GM10248 (cell line): ENCODE data around the gene BLOC1S5.

ENCODE experiments used
- CTCF ChIA-PET: fragments of 300-600 bp; sonication (Branson Sonifier 250); formaldehyde crosslinking; extraction: SDS; loops from one replicate; lab custom pipeline; 2021; ENCODE audit warnings: antibody characterized with exemption; lab: Yijun Ruan, JAX
- POLR2A ChIA-PET: fragments of 350-650 bp; sonication (Branson Sonifier 250); formaldehyde crosslinking; extraction: SDS; loops from one replicate; lab custom pipeline; 2020; ENCODE audit warnings: antibody characterized with exemption; lab: Yijun Ruan, JAX
- DNase-seq: peaks from one replicate; pipeline ENCODE4 v3.0.0; 2012; ENCODE audit errors: extremely low spot score
- TF ChIP-seq, protein P1 (sequence below): IDR thresholded peaks from 2 replicates; pipeline ENCODE4 v1.5.1; 2012; ENCODE audit warnings: mild to moderate bottlenecking, low read depth; ENCODE audit errors: extremely low read depth, missing control alignments, control extremely low read depth

The BLOC1S5 gene

DNA sequence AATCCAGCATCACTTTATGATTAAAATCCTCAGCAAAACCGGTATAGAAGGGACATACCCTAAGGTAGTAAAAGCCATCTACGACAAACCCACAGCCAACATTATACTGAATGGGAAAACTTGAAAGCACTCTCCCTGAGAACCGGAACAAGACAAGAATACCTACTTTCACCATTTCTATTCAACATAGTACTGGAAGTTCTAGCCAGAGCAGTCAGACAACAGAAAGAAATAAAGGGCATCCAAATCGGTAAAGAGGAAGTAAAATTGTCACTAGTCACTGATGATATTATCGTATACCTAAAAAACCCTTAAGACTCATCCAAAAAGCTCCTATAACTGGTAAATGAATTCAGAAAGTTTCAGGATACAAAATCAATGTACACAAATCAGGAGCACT is 33.3 kb downstream of the BLOC1S5 start:
- ChIA-PET POLR2A (no interaction called here), CTCF (interaction anchor here (1.2 to 1.5 kb wide), 2 partner anchors 8 to 20 kb away, joined by 3 to 4 read pairs; no protein-coding TSS in a partner anchor)
- DNase-seq: no peak
- TF ChIP-seq, protein P1, sequence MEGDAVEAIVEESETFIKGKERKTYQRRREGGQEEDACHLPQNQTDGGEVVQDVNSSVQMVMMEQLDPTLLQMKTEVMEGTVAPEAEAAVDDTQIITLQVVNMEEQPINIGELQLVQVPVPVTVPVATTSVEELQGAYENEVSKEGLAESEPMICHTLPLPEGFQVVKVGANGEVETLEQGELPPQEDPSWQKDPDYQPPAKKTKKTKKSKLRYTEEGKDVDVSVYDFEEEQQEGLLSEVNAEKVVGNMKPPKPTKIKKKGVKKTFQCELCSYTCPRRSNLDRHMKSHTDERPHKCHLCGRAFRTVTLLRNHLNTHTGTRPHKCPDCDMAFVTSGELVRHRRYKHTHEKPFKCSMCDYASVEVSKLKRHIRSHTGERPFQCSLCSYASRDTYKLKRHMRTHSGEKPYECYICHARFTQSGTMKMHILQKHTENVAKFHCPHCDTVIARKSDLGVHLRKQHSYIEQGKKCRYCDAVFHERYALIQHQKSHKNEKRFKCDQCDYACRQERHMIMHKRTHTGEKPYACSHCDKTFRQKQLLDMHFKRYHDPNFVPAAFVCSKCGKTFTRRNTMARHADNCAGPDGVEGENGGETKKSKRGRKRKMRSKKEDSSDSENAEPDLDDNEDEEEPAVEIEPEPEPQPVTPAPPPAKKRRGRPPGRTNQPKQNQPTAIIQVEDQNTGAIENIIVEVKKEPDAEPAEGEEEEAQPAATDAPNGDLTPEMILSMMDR: no peak

DNA sequence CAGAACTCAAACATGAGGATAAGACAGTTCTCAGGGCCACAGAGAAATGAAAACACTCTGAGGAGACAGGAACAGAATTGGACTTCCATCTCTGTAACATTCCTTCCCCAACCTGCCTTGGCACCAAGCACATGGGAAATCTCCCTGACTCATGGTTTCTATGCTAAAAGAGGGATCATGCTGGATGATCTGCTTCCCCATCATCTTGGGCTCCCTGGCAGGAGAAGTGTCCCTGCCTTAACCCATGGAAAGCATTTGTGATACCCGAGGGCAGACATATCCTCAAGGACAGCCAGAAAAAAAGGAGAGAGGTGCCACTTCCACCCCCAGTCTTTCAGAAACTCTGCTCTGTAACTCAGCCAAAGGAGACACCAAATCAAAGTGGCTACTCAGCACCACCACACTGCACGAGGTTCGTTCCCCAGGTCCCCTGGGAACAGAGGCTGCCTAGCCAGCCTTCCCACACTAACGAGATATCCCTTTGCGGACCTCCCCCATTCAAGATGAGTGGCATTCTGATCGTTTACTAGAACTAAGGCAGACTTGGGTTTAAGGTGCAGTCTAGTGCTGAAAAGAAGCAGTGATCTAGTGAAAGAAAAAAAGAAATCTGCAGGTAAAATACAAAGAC is 34.8 kb downstream of the BLOC1S5 start:
- TF ChIP-seq, protein P1: no peak
- CTCF ChIA-PET: no interaction called here
- DNase-seq: no peak
- POLR2A ChIA-PET: no interaction called here

DNA sequence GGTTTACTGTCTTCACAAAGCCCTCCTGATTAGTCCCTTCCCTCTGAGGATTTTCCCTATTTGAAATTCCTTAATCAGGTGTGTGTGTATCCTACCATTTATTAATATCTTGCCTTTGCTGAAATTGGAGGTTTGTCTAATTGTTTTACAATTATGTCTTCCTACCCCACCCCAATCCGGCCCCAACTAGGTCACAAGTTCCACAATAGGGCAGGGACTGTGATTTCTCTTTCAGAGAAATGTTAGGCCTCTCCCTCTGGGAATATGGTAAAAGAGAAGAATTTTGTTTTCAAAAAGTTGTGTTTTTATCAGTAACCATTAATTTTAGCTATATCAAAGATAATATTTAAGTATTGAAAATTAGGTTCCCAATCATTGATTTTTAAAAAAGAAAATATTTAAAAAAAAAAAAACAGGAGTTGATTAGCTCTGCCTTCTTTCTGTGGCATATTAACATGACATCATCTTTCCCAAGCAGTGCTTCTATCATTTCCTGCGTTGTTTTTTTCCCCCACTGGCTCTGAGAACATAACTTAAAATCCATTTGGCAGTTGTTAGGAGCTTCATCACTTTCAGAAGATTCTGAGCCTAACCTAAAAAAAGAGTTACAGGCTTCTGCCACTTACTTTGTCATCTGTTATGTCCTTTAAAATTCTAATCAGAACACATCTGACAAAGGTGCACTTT is 36.1 kb downstream of the BLOC1S5 start:
- ChIA-PET POLR2A (no interaction called here), CTCF (interaction anchor here (1.1 kb wide), 1 partner anchor 27 kb away, joined by 4 read pairs; no protein-coding TSS in a partner anchor)
- no peak for DNase-seq
- TF ChIP-seq, protein P1: no peak

DNA sequence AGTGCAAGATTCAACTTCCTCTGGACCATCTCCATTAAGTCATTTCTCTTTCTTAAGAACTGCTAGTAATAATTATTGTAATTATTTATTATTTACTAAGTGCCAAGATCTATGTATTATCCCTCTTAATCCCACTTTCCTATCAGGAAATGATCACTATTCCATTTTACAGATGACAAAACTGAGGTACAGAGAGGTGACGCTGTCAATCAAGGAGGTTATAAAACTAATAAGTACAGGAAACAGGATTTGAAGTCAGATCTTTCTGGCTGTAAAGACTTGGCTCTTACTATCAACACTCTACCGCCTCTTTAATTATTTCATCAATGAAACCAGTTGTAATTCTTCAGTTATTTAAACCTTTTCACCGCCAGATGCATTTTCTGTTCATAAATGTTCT is 37.4 kb downstream of the BLOC1S5 start:
- ChIA-PET CTCF (no interaction called here), POLR2A (no interaction called here)
- no peak for DNase-seq
- TF ChIP-seq, protein P1: no peak

DNA sequence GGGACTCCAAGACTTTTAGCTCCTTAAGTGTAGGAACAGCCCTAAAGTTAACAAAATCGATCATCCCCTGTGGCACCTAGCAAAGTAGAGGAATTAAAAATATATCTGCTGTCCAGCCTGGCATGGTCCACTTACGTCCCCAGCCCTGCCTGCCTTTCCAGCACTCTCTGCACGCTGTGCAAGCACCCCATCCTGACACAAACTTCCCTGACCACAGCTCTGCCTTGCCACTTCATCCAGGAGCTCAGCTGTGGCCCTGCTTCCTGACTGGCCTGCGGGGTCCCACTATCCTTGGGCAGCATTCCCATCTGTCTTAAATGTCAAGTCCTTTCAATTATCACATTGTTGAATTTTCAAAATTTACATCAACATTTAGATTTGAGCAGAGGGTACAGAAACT is 39.0 kb downstream of the BLOC1S5 start:
- no peak for DNase-seq

DNA sequence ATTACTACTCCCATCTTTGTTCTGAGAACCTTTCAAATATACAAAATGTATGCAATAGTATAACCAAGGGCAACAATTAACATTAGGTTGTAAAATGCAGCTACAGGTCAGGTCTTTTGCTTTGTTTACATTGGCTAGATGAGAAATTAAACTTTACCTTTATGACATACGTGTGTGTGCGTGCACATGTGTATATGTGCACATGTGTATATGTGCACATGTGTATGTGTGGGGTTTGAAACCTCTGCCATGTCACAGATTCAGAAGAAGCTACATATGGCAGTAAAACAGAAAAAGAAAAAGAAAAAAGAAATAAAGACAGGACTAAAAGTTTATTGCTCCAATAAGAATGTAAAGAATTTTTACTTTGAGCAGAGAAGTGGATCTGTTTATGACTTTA is 40.6 kb downstream of the BLOC1S5 start:
- POLR2A ChIA-PET: no interaction called here
- TF ChIP-seq, protein P1: no peak
- CTCF ChIA-PET: no interaction called here
- no peak for DNase-seq

More for the DNA sequence above, 39.0 kb downstream of the BLOC1S5 start:
- TF ChIP-seq, protein P1: no peak
- POLR2A ChIA-PET: no interaction called here
- CTCF ChIA-PET: interaction anchor here (0.7 to 1.4 kb wide), 2 partner anchors 14 to 338 kb away, joined by 3 to 5 read pairs; no protein-coding TSS in a partner anchor
